Fibroblast of skin of abdomen (primary cell): ENCODE measurements around the gene CBLB.

Experiments
- DNase-seq: peaks from one replicate; pipeline ENCODE4 v3.0.0-alpha.2; 2013

Gene CBLB

GRCh38 chr3:105869861-105870755 is 1.3 kb upstream of the CBLB start:
- DNase-seq: no peak

GRCh38 chr3:105869531-105869833 is 670 bp upstream of the CBLB start:
- DNase-seq: no peak

GRCh38 chr3:105868431-105868741 is 426 bp downstream of the CBLB start:
- peak; percentile 39 for DNase-seq

GRCh38 chr3:105867712-105868430 is 941 bp downstream of the CBLB start:
- DNase-seq: no peak

- peak; percentile 47 for DNase-seq
Measured at GRCh38 chr3:105866656-105867653, 1.9 kb downstream of the CBLB start.

GRCh38 chr3:105865867-105866350 is 2.9 kb downstream of the CBLB start:
- no peak for DNase-seq

GRCh38 chr3:105865016-105865623 is 3.7 kb downstream of the CBLB start:
- DNase-seq: no peak

- no peak for DNase-seq
Measured at GRCh38 chr3:105864212-105864611, 4.6 kb downstream of the CBLB start.

GRCh38 chr3:105863608-105864007 is 5.2 kb downstream of the CBLB start:
- no peak for DNase-seq

GRCh38 chr3:105862217-105862616 is 6.6 kb downstream of the CBLB start:
- DNase-seq: no peak

- DNase-seq: no peak
Measured at GRCh38 chr3:105860641-105861040, 8.2 kb downstream of the CBLB start.

GRCh38 chr3:105858017-105858416 is 10.8 kb downstream of the CBLB start:
- DNase-seq: no peak

GRCh38 chr3:105857601-105858000 is 11.2 kb downstream of the CBLB start:
- no peak for DNase-seq

- no peak for DNase-seq
Measured at GRCh38 chr3:105856605-105857004, 12.2 kb downstream of the CBLB start.

GRCh38 chr3:105853801-105854432 is 14.9 kb downstream of the CBLB start:
- no peak for DNase-seq

GRCh38 chr3:105851582-105851981 is 17.2 kb downstream of the CBLB start:
- no peak for DNase-seq

GRCh38 chr3:105851176-105851575 is 17.6 kb downstream of the CBLB start:
- DNase-seq: no peak

GRCh38 chr3:105850593-105850992 is 18.2 kb downstream of the CBLB start:
- DNase-seq: no peak

- no peak for DNase-seq
Measured at GRCh38 chr3:105848821-105849220, 20.0 kb downstream of the CBLB start.

- no peak for DNase-seq
Measured at GRCh38 chr3:105847865-105848264, 20.9 kb downstream of the CBLB start.

GRCh38 chr3:105847452-105847851 is 21.4 kb downstream of the CBLB start:
- no peak for DNase-seq

GRCh38 chr3:105846809-105847208 is 22.0 kb downstream of the CBLB start:
- DNase-seq: no peak
